HG02870 (cell line): ENCODE data around the gene NDUFA1.
"Not testable (repeated sequence)": the region's sequence is repeated elsewhere in the genome, so short reads cannot be mapped to it uniquely, and the experiment has no call there.

ENCODE experiments used
- ATAC-seq: cut with Tn5 transposase; IDR thresholded peaks from one replicate; pipeline ENCODE4 v1.9.1; 2021; ENCODE audit warnings: mild to moderate bottlenecking, moderate library complexity; ENCODE audit not compliant: unreplicated experiment

Gene NDUFA1

GRCh38 chrX:119871599-119872395 is at the start of gene NDUFA1, which contains the start of gene RNF113A:
Gene NDUFA1 (plus strand): TSS chrX:119871832. CDS start chrX:119871912, 80 bp downstream.
Gene RNF113A (minus strand): TSS chrX:119871733. CDS start chrX:119871613, 120 bp downstream.
- ATAC-seq: peak; percentile 85

- not testable (repeated sequence) for ATAC-seq
Observed at GRCh38 chrX:119824221-119824620, 47.4 kb upstream of the NDUFA1 start.

- no peak for ATAC-seq
Observed at GRCh38 chrX:119826399-119826959, 45.2 kb upstream of the NDUFA1 start.

- no peak for ATAC-seq
Observed at GRCh38 chrX:119828446-119828845, 43.2 kb upstream of the NDUFA1 start.

- ATAC-seq: no peak
Observed at GRCh38 chrX:119833905-119834304, 37.7 kb upstream of the NDUFA1 start.

GRCh38 chrX:119852382-119853353 is 19.0 kb upstream of the NDUFA1 start, which contains the start of gene UPF3B:
Gene UPF3B (minus strand): TSS chrX:119852963. CDS start chrX:119852928, 35 bp downstream.
- peak; percentile 97 for ATAC-seq

GRCh38 chrX:119853444-119853843 is 18.2 kb upstream of the NDUFA1 start:
- ATAC-seq: no peak

GRCh38 chrX:119870626-119871131 is 953 bp upstream of the NDUFA1 start:
- ATAC-seq: peak; percentile 3

- peak; percentile 41 for ATAC-seq
Observed at GRCh38 chrX:119871245-119871598, 410 bp upstream of the NDUFA1 start.

GRCh38 chrX:119878740-119879139 is 7.1 kb downstream of the NDUFA1 start:
- ATAC-seq: no peak

GRCh38 chrX:119880076-119880475 is 8.4 kb downstream of the NDUFA1 start:
- no peak for ATAC-seq

- peak; percentile 89 for ATAC-seq
Observed at GRCh38 chrX:119880552-119881437, 9.2 kb downstream of the NDUFA1 start.

GRCh38 chrX:119885554-119886428 is 14.2 kb downstream of the NDUFA1 start:
- no peak for ATAC-seq

GRCh38 chrX:119887721-119888425 is 16.2 kb downstream of the NDUFA1 start:
- ATAC-seq: peak; percentile 59

GRCh38 chrX:119890626-119891025 is 19.0 kb downstream of the NDUFA1 start:
- ATAC-seq: not testable (repeated sequence)

GRCh38 chrX:119891961-119892692 is 20.5 kb downstream of the NDUFA1 start:
- ATAC-seq: not testable (repeated sequence)

GRCh38 chrX:119895843-119896326 is 24.3 kb downstream of the NDUFA1 start, which contains the start of gene AKAP14:
Gene AKAP14 (plus strand): TSS chrX:119895893. CDS start chrX:119903224, 7,331 bp downstream.
- no peak for ATAC-seq
